Ascending aorta (tissue), 2 donors: Measurements from ENCODE around the gene TANC1. TPM values are rescaled to one million over a fixed set of nuclear protein-coding genes. Genes with fewer than 3 reads are reported as not detected.

Experiments
- DNase-seq, 2 donors: peaks; one replicate each; pipeline ENCODE4 v3.0.0-alpha.2; 2019; ENCODE audit warnings: low spot score in 2 of 2
- H3K27ac ChIP-seq, 2 donors: fragments of 200-600 bp; sonication (generic); one replicate each; pipeline ENCODE4 v1.5.1; 2016 to 2017; ENCODE audit warnings: mild to moderate bottlenecking in 1 of 2
- H3K27me3 ChIP-seq: fragments of 200-600 bp; sonication (generic); one replicate; pipeline ENCODE4 v1.5.1; 2017
- H3K36me3 ChIP-seq, 2 donors: fragments of 200-600 bp; sonication (generic); one replicate each; pipeline ENCODE4 v1.5.1; 2016
- H3K4me1 ChIP-seq, 2 donors: fragments of 200-600 bp; sonication (generic); one replicate each; pipeline ENCODE4 v1.5.1; 2016 to 2017; ENCODE audit warnings: mild to moderate bottlenecking in 1 of 2
- H3K4me3 ChIP-seq, 2 donors: fragments of 200-600 bp; sonication (generic); one replicate each; pipeline ENCODE4 v1.5.1; 2016 to 2017; ENCODE audit warnings: mild to moderate bottlenecking in 1 of 2
- H3K9me3 ChIP-seq, 2 donors: fragments of 200-600 bp; sonication (generic); one replicate each; pipeline ENCODE4 v1.5.1; 2016
- intact Hi-C: fragments of 100-400 bp; cut with DNase I; formaldehyde crosslinking; loops from one replicate; pipeline ENCODE4 v1.15.1; 2023
- total RNA-seq: library from RNA; depleted of rRNA; stranded (reverse); fragments of >200 nt; gene quantifications from one replicate; pipeline ENCODE4 v1.1.0, GENCODE V29; 2016
- TF ChIP-seq, protein P1 (sequence below), 3 experiments: fragments of 200-600 bp in 2 of 3; fragments of 450-650 bp in 1 of 3; sonication (generic) in 2 of 3; IDR thresholded peaks; one replicate each; pipeline ENCODE4 v1.5.1; 2016 to 2019; ENCODE audit warnings: antibody characterized with exemption in 3 of 3, mild to moderate bottlenecking in 1 of 3, moderate library complexity in 1 of 3

Gene TANC1
- total RNA-seq, 1 donor from 2014 or later = 45.4 TPM

DNA sequence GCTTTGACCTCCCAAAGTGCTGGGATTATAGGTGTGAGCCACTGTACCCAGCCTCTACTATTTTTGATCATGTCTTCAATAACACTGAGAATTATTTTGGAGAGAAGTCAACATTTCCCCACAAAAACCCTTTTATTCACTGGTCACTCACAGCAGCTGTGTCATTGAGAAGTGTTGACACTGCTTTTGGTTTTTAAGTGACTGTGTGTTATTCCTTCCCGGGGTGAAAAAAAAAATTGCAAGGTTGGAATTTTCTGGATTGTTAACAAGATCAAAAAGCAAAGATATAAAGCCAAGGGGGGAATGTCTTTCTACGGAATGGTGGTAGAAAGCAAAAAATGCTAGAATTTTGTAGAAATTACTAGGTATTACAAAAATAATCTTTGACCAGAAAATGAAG, 61.5 kb downstream of the TANC1 start:
- DNase-seq = no peak
- intact Hi-C loops = loop anchor here (2.0 kb wide), 1 partner anchor 61 kb away; the partner anchor contains the start of gene TANC1
- Histone ChIP-seq H3K27ac (peak overlapping the region; percentile 82 to 85), H3K27me3 (no peaks in the 10 kb centered on the region), H3K9me3 (no peaks in the 10 kb centered on the region), H3K36me3 (no peaks in the 10 kb centered on the region), H3K4me1 (peaks cover 11 to 51% of the 10 kb centered on the region in 2 donors), H3K4me3 (no peak overlapping the region)
- TF ChIP-seq, protein P1, sequence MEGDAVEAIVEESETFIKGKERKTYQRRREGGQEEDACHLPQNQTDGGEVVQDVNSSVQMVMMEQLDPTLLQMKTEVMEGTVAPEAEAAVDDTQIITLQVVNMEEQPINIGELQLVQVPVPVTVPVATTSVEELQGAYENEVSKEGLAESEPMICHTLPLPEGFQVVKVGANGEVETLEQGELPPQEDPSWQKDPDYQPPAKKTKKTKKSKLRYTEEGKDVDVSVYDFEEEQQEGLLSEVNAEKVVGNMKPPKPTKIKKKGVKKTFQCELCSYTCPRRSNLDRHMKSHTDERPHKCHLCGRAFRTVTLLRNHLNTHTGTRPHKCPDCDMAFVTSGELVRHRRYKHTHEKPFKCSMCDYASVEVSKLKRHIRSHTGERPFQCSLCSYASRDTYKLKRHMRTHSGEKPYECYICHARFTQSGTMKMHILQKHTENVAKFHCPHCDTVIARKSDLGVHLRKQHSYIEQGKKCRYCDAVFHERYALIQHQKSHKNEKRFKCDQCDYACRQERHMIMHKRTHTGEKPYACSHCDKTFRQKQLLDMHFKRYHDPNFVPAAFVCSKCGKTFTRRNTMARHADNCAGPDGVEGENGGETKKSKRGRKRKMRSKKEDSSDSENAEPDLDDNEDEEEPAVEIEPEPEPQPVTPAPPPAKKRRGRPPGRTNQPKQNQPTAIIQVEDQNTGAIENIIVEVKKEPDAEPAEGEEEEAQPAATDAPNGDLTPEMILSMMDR (IDR thresholded peaks at IDR 0.05) = no peak

DNA sequence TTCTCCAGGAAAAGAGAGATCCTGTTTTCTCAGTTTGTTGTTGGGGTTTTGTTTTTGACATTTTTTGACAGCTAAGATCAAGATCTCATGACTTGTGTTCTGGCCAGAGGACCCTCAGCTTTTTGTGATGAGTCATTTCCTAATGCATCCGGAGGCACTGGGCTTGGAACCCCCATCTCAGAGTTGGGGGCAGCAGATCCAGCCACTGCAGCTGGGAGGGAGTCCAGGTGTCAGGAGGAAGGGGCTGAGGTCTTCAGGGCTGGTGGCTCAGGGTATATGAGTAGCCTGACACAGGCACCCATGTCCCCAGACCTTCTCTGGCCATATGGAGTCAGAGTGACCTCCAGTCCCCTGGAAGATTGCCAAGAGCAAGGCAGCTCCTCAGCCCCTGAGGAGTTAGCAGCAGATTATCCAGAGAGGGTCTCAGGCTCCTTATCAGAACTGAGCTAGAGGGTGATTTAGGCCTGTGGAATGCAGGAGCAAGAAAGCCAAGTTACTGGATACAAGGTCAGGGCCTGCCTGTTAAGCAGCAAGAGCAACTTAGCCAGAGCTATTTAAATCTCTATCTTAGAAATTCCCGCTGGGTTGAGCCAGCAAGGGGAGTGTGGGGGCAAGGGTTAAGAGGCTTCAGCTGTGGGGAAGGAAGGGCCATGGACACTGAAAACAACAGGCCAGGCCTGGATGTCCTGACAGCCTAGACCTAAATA, 62.4 kb downstream of the TANC1 start:
- no peaks in the 10 kb centered on the region for H3K9me3 ChIP-seq
- TF ChIP-seq, protein P1 (IDR thresholded peaks at IDR 0.05) = no peak
- no peak overlapping the region for H3K4me3 ChIP-seq
- no peaks in the 10 kb centered on the region for H3K36me3 ChIP-seq
- no peaks in the 10 kb centered on the region for H3K27me3 ChIP-seq
- H3K27ac ChIP-seq = peak overlapping the region; percentile 82 to 85
- DNase-seq = peak in 1 of 2 donors; percentile 77
- peaks cover 11 to 49% of the 10 kb centered on the region in 2 donors for H3K4me1 ChIP-seq
- intact Hi-C loops = loop anchor here (2.0 kb wide), 1 partner anchor 62 kb away; the partner anchor contains the start of gene TANC1

DNA sequence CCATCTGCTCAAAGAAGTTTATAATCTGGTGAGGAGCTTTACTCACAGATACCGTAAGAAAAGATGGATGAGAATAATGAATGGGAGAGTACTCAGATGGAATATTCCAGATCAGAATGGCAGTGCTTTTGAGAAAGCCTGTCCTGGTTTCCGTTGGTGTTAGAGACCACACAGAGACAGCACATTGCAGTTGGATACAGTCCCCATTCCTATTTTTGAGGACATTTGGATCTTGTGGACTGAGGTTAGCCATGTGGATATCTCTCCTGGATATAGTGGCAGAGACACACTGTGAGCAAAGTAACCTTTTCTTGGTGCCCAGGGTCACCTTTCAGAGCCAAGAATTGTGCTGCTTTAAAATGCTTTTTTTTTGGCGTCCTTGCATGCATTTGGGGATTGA, 63.7 kb downstream of the TANC1 start:
- H3K36me3 ChIP-seq = no peaks in the 10 kb centered on the region
- H3K4me3 ChIP-seq = no peak overlapping the region
- no peak for DNase-seq
- intact Hi-C loops = no loop called here
- H3K4me1 ChIP-seq = peaks cover 11 to 47% of the 10 kb centered on the region in 2 donors
- H3K9me3 ChIP-seq = no peaks in the 10 kb centered on the region
- TF ChIP-seq, protein P1 (IDR thresholded peaks at IDR 0.05) = no peak
- peak overlapping the region; percentile 82 to 85 for H3K27ac ChIP-seq
- H3K27me3 ChIP-seq = no peaks in the 10 kb centered on the region

DNA sequence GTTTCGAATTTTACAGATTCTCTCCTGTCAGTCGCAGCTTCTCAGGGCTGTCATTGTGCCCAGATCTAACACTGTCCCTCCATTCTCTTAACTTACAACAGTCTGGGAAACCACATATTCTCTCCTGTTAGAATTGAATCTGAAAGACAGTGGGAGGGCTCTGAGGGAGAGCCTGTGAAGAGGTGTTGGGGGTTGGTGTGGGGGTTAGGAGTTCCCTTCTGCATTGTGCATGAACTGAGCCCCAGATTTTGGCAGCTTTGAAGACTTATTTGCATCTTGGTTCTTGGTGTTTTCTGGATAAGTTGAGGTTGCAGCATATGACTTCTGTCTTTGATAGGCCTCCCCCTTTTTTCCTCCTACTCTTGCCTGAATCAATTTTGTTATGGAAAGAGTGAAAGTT, 64.1 kb downstream of the TANC1 start:
- no peaks in the 10 kb centered on the region for H3K9me3 ChIP-seq
- no peak overlapping the region for H3K4me3 ChIP-seq
- no peaks in the 10 kb centered on the region for H3K36me3 ChIP-seq
- H3K27ac ChIP-seq = peak overlapping the region; percentile 82 to 85
- intact Hi-C loops = no loop called here
- peaks cover 11 to 47% of the 10 kb centered on the region in 2 donors for H3K4me1 ChIP-seq
- TF ChIP-seq, protein P1 (IDR thresholded peaks at IDR 0.05) = no peak
- DNase-seq = no peak
- no peaks in the 10 kb centered on the region for H3K27me3 ChIP-seq

DNA sequence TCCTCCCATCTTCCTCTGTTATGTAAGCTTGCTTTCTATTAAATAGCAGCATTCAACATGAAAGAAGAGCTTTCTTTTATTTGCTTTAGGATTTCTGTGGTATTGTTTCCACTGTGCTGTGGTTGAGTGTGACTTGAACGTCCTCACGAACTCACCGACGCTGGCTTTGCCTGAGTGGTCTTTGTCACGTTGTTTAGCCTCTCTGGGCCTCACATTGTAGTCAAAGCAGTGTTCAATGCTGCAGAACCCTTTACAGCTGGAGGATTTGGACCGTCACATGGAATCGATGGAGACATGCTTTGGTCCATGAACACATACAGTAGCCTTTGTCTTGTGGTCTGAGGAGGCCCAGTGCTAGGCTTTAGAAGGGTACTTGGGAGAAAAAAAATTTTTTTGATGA, 66.3 kb downstream of the TANC1 start:
- H3K27ac ChIP-seq = peak overlapping the region in 1 of 2 donors; percentile 7
- no peak overlapping the region for H3K4me3 ChIP-seq
- H3K9me3 ChIP-seq = no peaks in the 10 kb centered on the region
- intact Hi-C loops = no loop called here
- no peaks in the 10 kb centered on the region for H3K36me3 ChIP-seq
- no peak for DNase-seq
- peaks cover 11 to 44% of the 10 kb centered on the region in 2 donors for H3K4me1 ChIP-seq
- TF ChIP-seq, protein P1 (IDR thresholded peaks at IDR 0.05) = no peak
- H3K27me3 ChIP-seq = no peaks in the 10 kb centered on the region
